Measurements from ENCODE around the gene RPUSD4.

RPUSD4 gene

DNA sequence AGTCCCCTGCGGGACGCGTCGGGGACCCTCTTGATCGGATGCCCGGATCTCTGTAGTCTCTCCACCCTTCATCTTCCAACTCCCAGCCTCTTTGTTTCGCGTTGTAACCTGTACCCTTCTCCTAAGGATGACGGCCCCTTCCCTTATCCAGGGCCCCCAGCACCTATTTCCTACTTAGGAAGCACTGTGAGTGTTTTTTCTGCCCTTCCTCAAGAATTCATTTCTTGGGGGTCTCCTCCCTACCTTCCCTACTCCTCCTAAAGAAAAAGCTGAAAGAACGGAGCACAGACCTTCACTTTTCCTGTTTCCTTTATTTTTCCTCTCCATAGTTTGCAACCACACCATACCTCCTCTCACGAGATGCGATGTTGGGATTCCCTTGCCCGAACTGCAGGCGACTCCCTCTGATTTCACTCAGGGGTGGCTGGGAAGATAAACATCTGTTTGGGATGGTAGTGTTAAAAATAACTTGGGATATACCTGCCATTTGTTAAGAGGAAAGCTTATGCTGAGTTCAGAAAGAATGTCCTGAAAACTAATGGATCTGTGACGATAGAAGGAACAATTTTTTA lies 725 bp upstream of the RPUSD4 start:
- peak; percentile 35 for DNase-seq (ENCODE audit: low spot score)

DNA sequence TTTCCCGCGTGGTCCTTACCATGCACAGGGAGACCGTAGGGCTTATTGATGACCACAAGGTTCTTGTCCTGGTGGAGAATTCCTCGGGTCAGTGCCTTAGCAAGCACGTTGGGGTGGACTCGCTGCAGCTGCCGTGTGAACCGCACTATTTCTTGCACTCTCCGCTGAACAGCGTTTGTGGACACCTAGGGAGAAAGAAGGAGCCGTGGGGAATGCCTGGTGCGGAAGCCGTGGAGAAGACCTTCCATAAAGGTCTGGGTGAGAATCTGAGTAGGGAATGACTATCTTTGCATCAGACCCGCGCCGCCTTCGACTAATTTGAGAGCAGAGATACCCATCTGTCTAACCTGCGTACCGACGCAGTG lies 597 bp downstream of the RPUSD4 start:
- peak; percentile 39 for DNase-seq (ENCODE audit: low spot score)

DNA sequence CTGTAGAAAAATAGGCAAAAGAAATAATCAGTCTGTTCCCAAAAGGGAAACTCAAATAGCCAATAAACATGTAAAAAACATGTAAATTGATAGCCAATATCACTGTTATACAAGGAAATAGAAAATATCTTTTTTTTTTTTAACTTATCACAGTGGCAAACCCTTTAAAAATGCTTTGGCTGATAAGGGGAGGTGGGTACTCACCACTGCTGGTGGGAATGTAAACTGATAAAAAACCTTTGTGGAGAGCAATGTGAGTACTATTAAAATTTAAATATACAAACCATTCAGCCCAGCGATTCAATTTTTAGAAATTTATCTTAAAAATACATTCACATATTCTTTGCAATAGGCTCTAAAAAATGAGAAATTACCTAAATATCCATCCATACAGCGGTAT lies 3.6 kb downstream of the RPUSD4 start:
- DNase-seq (ENCODE audit: low spot score) = no peak

DNA sequence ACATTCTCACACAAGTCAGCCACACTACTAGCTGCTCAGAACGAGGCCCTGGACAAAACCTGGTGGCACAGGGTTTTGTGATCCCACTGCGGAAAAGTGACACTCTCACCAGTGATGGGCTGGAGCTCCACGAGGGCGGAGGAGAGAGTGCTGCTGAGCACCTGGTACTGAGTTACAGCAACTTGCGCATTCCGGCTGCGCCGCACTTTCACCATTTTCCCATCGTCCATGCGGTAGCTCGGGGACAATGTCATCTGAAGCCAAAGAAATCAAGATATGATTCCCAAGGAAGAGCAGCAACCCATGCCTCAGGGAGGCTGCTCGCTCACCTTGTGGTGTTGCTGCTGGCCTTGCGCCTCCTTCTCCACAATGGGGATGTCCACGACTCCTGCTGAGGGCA lies 6.1 kb downstream of the RPUSD4 start:
- DNase-seq (ENCODE audit: low spot score) = no peak

DNA sequence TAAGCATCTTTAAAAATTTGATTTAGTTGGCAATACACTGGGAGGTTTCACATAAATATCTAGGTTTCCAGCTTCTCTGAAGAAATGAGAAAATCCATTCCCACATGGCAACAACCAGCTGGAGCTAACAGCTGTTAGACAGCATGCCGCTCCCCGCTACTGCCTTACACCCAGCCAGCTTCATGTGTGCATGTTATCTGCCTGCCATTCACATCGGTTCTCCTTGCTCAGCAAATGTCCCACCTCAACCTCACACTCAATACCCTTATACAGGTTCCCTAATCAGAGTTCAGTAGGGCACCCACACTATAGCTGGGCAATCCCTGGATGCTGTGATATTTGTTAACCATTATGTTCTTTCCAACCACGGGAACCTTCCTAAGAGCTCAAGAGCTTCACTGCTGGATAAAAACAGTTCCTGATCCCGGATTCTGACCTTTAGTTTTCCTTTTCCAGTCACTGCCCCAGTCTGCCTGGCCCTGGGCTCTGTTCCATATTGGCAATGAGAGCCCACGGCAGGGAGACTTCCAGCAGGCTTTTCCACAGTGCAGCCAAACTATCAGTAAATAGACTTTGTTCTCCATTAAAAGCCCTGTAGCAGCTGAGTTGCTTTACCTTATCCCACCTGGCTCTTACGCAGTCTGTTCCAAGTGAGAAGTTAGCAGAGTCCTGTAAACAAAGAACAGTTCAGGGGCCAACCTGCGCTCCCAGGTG lies 8.6 kb downstream of the RPUSD4 start:
- no peak for DNase-seq (ENCODE audit: low spot score)

- no peak for DNase-seq (ENCODE audit: low spot score)
Measured at GRCh38 chr11:126198648-126199047, 12.8 kb downstream of the RPUSD4 start.

DNA sequence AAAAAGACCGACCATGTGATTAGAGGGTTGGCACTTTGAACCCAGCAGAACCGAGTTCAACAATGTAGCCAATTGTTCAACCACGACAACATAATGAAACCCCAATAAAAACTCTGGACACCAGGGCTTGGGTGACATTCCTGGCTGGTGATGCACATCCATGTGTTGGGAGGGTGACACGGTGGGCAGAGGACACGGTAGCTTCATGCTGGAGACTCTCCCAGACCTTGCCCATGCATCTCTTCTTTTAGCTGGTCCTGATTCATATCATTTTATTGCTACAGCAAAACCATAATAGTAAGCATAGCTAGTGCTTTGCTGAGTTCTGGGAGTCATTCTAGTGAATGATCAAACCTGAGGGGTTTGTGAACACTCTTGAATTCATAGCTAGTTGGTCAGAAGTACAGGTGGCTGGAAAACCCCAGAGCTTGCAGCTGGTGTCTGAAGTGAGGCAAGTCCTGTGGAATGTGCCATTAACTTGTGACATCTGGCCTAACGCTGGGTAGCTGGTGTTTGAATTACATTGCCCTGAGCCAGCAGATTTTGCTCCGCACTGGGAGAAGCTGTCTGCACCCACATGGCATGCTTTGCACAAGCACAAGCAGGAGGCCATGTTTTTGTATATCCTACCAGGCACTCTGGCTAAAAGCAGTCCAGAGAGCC lies 14.0 kb downstream of the RPUSD4 start:
- DNase-seq (ENCODE audit: low spot score) = no peak

- no peak for DNase-seq (ENCODE audit: low spot score)
Measured at GRCh38 chr11:126195119-126195518, 16.3 kb downstream of the RPUSD4 start.

DNA sequence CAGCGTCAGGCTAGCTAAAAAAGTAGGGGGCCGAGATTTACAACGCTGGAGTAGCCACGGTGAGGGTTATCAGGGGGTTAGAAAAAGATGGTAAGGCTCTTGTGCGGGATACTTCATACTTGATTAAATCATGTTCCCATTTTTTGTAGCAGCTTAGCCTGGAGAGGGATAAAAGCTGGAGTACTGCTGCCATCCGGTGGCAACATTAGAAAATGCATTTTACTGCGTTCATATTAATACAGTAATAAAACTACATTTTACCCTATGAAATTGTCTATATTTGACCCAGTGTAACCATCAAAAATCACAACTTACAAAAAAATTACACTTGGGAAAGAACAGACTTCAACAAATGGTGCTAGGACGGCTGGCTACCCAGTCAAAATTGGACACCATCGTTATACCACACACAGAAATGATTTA lies 17.3 kb downstream of the RPUSD4 start:
- peak; percentile 69 for DNase-seq (ENCODE audit: low spot score)

- DNase-seq (ENCODE audit: low spot score) = no peak
Measured at GRCh38 chr11:126193038-126193478, 18.4 kb downstream of the RPUSD4 start.

DNA sequence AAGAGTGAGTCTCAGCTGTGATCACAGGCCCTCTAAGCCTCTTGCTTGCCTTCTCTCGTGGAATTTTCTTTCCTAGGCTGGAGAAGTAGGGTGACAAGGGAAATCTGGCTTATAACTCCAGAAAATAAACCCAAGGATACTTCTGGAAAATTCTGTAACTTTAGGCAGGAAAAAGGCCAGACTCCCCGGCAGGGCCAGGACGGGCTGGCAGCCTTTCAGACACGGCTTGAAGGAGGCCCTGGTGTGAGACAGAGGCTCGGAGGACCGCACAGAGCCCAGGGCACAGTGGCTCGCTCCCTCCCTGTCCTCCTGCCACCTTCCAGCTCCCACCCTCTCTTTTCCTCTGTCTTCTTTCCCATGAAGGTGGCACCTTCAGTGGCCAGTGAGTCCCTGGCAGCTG lies 19.1 kb downstream of the RPUSD4 start:
- DNase-seq (ENCODE audit: low spot score) = no peak

DNA sequence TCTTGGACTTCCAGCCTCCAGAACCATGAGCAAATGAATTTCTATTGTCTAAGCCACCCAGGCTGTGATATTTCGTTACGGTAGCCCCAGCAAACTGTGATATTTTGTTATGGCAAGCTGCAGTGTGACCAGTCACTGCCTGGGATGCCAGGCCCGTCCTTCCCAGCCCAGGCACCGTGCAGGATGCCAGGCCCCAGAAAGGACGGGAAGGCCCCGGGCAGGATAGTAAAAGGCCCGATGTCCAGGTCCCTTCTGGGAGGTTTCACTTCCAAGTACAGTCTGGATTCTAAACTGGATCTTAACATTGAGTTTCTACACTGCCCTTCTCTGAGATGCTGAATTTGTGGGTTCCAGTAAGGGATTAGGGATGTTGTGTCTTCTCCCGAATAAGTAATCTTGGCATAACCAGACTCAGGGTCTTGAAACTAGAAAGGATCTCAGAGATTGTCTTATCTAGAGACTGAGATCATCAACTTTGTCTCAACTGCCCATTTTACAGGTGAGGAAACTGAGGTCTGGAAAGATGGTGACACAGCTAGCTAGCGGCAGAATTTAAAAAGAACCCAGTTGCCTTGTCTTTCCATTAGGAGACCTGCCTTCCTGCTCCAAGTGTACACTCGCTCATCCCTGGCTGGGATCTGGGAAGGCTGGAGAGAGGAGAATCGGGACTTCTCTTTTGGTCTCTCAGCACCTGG lies 19.9 kb downstream of the RPUSD4 start:
- no peak for DNase-seq (ENCODE audit: low spot score)

DNA sequence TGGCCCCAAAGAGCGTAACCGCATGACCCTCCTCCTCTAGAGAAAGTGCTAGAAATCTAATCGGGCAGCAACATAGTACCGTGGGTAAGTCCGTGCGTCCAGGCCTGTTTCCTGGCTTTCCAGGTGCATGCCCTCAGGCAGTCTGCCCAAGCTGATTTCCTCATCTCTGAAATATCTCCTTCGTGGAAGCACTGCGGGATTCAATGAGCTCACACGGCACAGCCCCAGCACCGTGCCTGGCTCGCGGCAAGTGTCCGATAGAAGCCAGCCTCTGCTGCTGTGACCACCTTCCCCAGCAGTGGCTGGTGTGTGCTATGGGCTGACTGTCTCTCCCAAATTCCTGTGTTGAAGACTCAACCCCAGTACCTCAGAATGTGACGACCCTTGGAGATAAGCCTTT lies 20.7 kb downstream of the RPUSD4 start:
- DNase-seq (ENCODE audit: low spot score) = no peak

DNA sequence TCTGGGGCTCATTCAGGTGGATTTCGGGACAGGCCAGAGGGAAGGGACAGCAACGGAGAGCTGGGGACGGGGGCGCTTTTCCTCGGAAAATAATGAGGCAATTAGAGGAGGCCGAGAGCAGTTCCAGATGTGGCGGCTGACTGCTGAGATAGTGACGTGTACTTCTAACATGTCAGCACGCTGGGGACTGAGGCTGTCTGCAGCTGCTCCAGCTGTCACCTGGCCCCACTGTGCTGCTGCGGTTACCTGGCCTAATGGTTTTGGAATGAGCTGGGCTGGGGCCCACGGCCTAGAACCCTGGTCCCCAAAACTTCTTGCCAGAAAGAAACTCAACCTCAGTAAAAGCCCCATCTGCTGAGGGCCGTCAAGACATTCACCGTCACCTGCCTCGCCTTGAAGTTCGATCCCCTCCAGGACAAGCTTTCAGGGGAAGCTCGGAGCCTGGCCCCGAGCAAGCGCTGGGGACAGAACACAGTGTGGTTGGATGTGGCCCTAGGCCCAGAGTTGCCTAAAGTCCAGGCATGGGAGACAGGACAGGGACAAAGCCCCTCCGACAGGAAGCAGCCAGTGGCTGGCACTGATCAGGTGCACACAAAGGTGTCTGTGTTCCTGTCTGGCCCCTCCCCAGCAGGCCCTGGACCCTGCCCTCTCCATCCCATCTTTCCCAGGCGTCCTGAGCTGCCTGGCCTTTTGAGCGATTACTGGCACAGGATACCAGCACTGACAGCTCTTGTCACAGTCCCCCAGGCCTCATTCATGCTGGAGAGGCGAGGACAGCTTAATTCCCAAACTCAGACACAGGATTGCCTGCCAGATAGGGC lies 22.1 kb downstream of the RPUSD4 start:
- DNase-seq (ENCODE audit: low spot score) = no peak

GRCh38 chr11:126188332-126189108 lies 22.9 kb downstream of the RPUSD4 start:
- no peak for DNase-seq (ENCODE audit: low spot score)

DNA sequence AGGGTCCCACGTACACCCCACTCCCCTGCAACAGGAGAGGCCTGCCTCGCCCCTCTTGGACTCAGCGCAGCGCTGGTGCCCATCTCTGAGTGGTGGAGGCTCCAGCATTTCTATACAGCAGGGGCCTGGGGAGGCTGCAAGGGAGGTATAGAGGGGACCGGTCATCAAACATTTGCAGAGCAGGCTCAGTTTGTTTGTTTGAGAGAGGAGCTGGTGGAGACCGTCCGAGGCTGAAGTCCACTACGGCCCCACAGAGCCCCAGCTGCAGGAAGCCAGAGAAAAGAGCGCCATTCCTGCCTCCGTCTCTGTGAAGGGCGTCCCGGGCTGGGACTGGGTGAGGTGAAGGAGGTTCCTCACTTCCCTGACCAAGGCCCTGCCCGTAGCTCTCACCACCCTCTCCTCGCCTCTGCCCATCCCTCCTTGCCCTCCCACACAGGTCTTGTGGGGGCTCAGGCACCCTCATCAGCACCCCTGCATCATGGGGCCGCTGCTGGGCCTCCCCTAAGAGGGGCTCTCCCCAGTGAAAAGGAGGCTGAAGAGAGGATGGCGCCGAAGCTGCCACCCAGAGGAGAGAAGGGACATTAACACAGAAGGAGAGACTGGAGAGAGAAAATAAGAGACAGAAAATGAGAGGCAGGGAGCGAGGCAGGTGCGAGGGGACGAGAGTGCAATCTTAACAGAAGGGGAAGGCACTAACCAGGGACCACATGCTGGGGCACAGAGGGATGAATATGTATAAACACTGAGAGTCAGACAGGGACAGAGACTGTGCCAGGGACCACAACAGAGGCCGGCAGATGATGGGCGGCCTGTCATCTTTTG lies 24.5 kb downstream of the RPUSD4 start:
- DNase-seq (ENCODE audit: low spot score) = peak; percentile 41

GRCh38 chr11:126186025-126186698 lies 25.3 kb downstream of the RPUSD4 start:
- peak; percentile 56 for DNase-seq (ENCODE audit: low spot score)

DNA sequence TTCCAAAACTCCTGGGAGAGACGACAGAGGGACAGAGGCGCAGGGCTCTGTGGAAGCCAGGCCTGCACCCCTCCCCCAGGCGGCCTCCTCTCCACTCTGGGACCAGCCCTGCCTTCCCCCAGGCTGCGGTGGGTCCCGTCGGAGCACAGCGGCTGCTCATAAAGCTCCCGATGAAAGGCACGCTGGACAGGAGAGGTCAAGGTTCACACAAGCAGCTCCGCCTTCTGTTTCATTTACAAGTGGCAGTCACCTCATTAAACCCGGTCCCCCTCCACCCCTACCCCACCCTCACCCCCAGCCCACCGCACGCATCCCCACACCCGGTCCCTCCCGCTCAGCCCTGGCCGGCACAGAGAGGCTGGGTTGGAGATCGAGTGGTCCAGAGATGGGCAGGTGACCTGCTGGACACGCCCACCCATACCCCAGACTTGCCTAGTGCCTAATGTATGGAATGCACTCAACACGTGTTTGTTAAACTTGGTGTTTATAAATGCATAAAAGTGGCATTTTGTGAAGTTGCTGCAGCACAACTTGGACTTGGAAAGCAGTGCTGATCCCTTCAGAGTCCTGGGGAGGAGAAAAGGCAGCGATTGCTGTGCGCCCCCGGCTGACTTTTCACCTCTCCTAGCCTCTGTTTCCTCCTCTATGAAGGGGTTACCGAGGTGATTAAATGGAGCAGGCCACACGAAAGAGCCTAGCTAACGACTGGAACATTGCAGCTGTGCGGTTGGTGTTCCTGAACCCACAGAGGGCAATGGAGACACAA lies 26.0 kb downstream of the RPUSD4 start:
- no peak for DNase-seq (ENCODE audit: low spot score)
